Muscle of leg (tissue), 11 donors: ENCODE measurements around the gene SCIMP. TPM values are rescaled to one million over a fixed set of nuclear protein-coding genes. Genes with fewer than 3 reads are reported as not detected.
A peak's percentile ranks its signal among the peaks of the same experiment; 100 is the strongest.

ENCODE experiments used
- DNase-seq: peaks from one replicate; pipeline ENCODE4 v3.0.0; 2013
- H3K27ac ChIP-seq: one replicate; pipeline ENCODE4 v1.5.1; 2013; ENCODE audit warnings: mild to moderate bottlenecking, low read length, control low read depth
- H3K27me3 ChIP-seq: one replicate; pipeline ENCODE4 v1.6.1; 2013; ENCODE audit warnings: low read length; ENCODE audit not compliant: control insufficient read depth, insufficient read depth
- H3K36me3 ChIP-seq: one replicate; pipeline ENCODE4 v1.6.1; 2013; ENCODE audit warnings: low read length; ENCODE audit not compliant: control insufficient read depth, insufficient read depth
- H3K4me1 ChIP-seq: one replicate; pipeline ENCODE4 v1.6.1; 2013; ENCODE audit warnings: low read length; ENCODE audit not compliant: control insufficient read depth, insufficient read depth
- H3K4me3 ChIP-seq: one replicate; pipeline ENCODE4 v1.5.1; 2013; ENCODE audit warnings: low read length, control low read depth
- H3K9me3 ChIP-seq: replicated peaks from 2 replicates; pipeline ENCODE4 v1.6.1; 2013; ENCODE audit warnings: low read depth, low read length; ENCODE audit not compliant: control insufficient read depth
- WGBS: methylation state at CpG from one replicate; pipeline ENCODE4 v1.1.5; 2013; ENCODE audit warnings: missing lambda C conversion rate; ENCODE audit not compliant: insufficient coverage; 5-methylcytosine and 5-hydroxymethylcytosine counted together
- polyA plus RNA-seq, 8 donors: library from polyadenylated mRNA; unstranded; fragments of 120-200 nt; gene quantifications; one replicate each; pipeline versions ENCODE4 v1.2.1 to v1.2.3, GENCODE V29; 2013; ENCODE audit warnings: inconsistent platforms in 1 of 8, low replicate concordance in 1 of 8; ENCODE audit not compliant: insufficient read length in 8 of 8, insufficient read depth in 1 of 8
- total RNA-seq: library from RNA; stranded (reverse); fragments of 120-200 nt; gene quantifications from one replicate; pipeline ENCODE4 v1.2.4, GENCODE V29; 2013

SCIMP gene
- total and polyA plus RNA-seq, 9 donors, result 0.89 to 1.9 (median 1.1) TPM

- no peaks in the 10 kb centered on the region for H3K4me1 ChIP-seq
- H3K27me3 ChIP-seq, result no peaks in the 10 kb centered on the region
- H3K36me3 ChIP-seq, result peaks cover 28% of the 10 kb centered on the region
- H3K27ac ChIP-seq, result peak overlapping the region; percentile 29
- 81% methylated on average over 4 of the region's 7 CpGs for WGBS
- no peaks in the 10 kb centered on the region for H3K9me3 ChIP-seq
- DNase-seq, result peak; percentile 55
- H3K4me3 ChIP-seq, result no peak overlapping the region
Observed at GRCh38 chr17:5211458-5211857, 23.2 kb downstream of the SCIMP start.

- 68% methylated on average over 2 of the region's 8 CpGs for WGBS
- H3K36me3 ChIP-seq, result peaks cover 25% of the 10 kb centered on the region
- no peaks in the 10 kb centered on the region for H3K4me1 ChIP-seq
- H3K27me3 ChIP-seq, result no peaks in the 10 kb centered on the region
- no peak overlapping the region for H3K27ac ChIP-seq
- DNase-seq, result peak; percentile 50
- H3K9me3 ChIP-seq, result no peaks in the 10 kb centered on the region
- H3K4me3 ChIP-seq, result no peak overlapping the region
Observed at GRCh38 chr17:5210614-5211252, 23.9 kb downstream of the SCIMP start.

GRCh38 chr17:5210091-5210490 is 24.6 kb downstream of the SCIMP start:
- WGBS, result no CpG with 5 or more reads among the region's 5 CpGs
- H3K9me3 ChIP-seq, result no peaks in the 10 kb centered on the region
- peaks cover 19% of the 10 kb centered on the region for H3K36me3 ChIP-seq
- H3K4me1 ChIP-seq, result no peaks in the 10 kb centered on the region
- H3K27me3 ChIP-seq, result no peaks in the 10 kb centered on the region
- no peak for DNase-seq
- no peak overlapping the region for H3K27ac ChIP-seq
- H3K4me3 ChIP-seq, result no peak overlapping the region

- H3K27ac ChIP-seq, result no peak overlapping the region
- H3K4me1 ChIP-seq, result no peaks in the 10 kb centered on the region
- H3K9me3 ChIP-seq, result no peaks in the 10 kb centered on the region
- peaks cover 15% of the 10 kb centered on the region for H3K36me3 ChIP-seq
- no peak for DNase-seq
- H3K4me3 ChIP-seq, result no peak overlapping the region
- H3K27me3 ChIP-seq, result no peaks in the 10 kb centered on the region
- WGBS, result 94% methylated on average over 2 of the region's 3 CpGs
Observed at GRCh38 chr17:5209396-5209795, 25.3 kb downstream of the SCIMP start.

GRCh38 chr17:5203908-5204294 is 30.8 kb downstream of the SCIMP start:
- Histone ChIP-seq H3K27me3 (no peaks in the 10 kb centered on the region), H3K4me1 (no peaks in the 10 kb centered on the region), H3K27ac (no peak overlapping the region), H3K9me3 (no peaks in the 10 kb centered on the region), H3K4me3 (no peak overlapping the region), H3K36me3 (no peaks in the 10 kb centered on the region)
- no peak for DNase-seq
- 88% methylated on average over 1 of the region's 1 CpG for WGBS

- no peak for DNase-seq
- no peaks in the 10 kb centered on the region for H3K27me3 ChIP-seq
- WGBS, result 95% methylated on average over 11 of the region's 14 CpGs
- no peak overlapping the region for H3K4me3 ChIP-seq
- no peaks in the 10 kb centered on the region for H3K9me3 ChIP-seq
- H3K27ac ChIP-seq, result no peak overlapping the region
- H3K36me3 ChIP-seq, result no peaks in the 10 kb centered on the region
- no peaks in the 10 kb centered on the region for H3K4me1 ChIP-seq
Observed at GRCh38 chr17:5203178-5203907, 31.3 kb downstream of the SCIMP start.

- H3K36me3 ChIP-seq, result no peaks in the 10 kb centered on the region
- no peak overlapping the region for H3K4me3 ChIP-seq
- no peak overlapping the region for H3K27ac ChIP-seq
- no peaks in the 10 kb centered on the region for H3K9me3 ChIP-seq
- no peaks in the 10 kb centered on the region for H3K4me1 ChIP-seq
- WGBS, result 69% methylated on average over 6 of the region's 8 CpGs
- DNase-seq, result no peak
- H3K27me3 ChIP-seq, result no peaks in the 10 kb centered on the region
Observed at GRCh38 chr17:5201011-5201410, 33.6 kb downstream of the SCIMP start.

- no peaks in the 10 kb centered on the region for H3K4me1 ChIP-seq
- no peak for DNase-seq
- H3K9me3 ChIP-seq, result no peaks in the 10 kb centered on the region
- no peak overlapping the region for H3K27ac ChIP-seq
- H3K27me3 ChIP-seq, result no peaks in the 10 kb centered on the region
- no peaks in the 10 kb centered on the region for H3K36me3 ChIP-seq
- WGBS, result no CpG with 5 or more reads among the region's 2 CpGs
- no peak overlapping the region for H3K4me3 ChIP-seq
Observed at GRCh38 chr17:5200360-5200759, 34.3 kb downstream of the SCIMP start.

GRCh38 chr17:5198472-5198871 is 36.2 kb downstream of the SCIMP start:
- Histone ChIP-seq H3K4me3 (no peak overlapping the region), H3K27ac (no peak overlapping the region), H3K27me3 (no peaks in the 10 kb centered on the region), H3K4me1 (no peaks in the 10 kb centered on the region), H3K36me3 (no peaks in the 10 kb centered on the region), H3K9me3 (no peaks in the 10 kb centered on the region)
- 68% methylated on average over 2 of the region's 7 CpGs for WGBS
- DNase-seq, result no peak

GRCh38 chr17:5194346-5194745 is 40.3 kb downstream of the SCIMP start:
- DNase-seq, result no peak
- peaks cover 9% of the 10 kb centered on the region for H3K36me3 ChIP-seq
- H3K4me3 ChIP-seq, result no peak overlapping the region
- peaks cover 11% of the 10 kb centered on the region for H3K9me3 ChIP-seq
- WGBS, result no CpG with 5 or more reads among the region's 2 CpGs
- peaks cover 9% of the 10 kb centered on the region for H3K4me1 ChIP-seq
- H3K27ac ChIP-seq, result no peak overlapping the region
- no peaks in the 10 kb centered on the region for H3K27me3 ChIP-seq
